GM19023 (cell line): ENCODE results near the gene COL8A2.

ENCODE experiments used
- ATAC-seq: cut with Tn5 transposase; IDR thresholded peaks from one replicate; pipeline ENCODE4 v1.9.1; 2021; ENCODE audit warnings: mild to moderate bottlenecking, moderate library complexity; ENCODE audit not compliant: unreplicated experiment

The COL8A2 gene

GRCh38 chr1:36137226-36137625 is 12.2 kb upstream of the COL8A2 start:
- ATAC-seq = no peak

GRCh38 chr1:36136535-36136934 is 11.5 kb upstream of the COL8A2 start:
- no peak for ATAC-seq

GRCh38 chr1:36135796-36136195 is 10.8 kb upstream of the COL8A2 start:
- no peak for ATAC-seq

- no peak for ATAC-seq
Measured at GRCh38 chr1:36135330-36135667, 10.3 kb upstream of the COL8A2 start.

- ATAC-seq = no peak
Measured at GRCh38 chr1:36134505-36135329, 9.7 kb upstream of the COL8A2 start.

GRCh38 chr1:36134031-36134430 is 9.0 kb upstream of the COL8A2 start:
- no peak for ATAC-seq

- ATAC-seq = no peak
Measured at GRCh38 chr1:36133484-36133883, 8.5 kb upstream of the COL8A2 start.

GRCh38 chr1:36132029-36132428 is 7.0 kb upstream of the COL8A2 start:
- ATAC-seq = no peak

GRCh38 chr1:36128905-36129206 is 3.8 kb upstream of the COL8A2 start:
- ATAC-seq = no peak

- no peak for ATAC-seq
Measured at GRCh38 chr1:36128126-36128904, 3.3 kb upstream of the COL8A2 start.

- ATAC-seq = no peak
Measured at GRCh38 chr1:36126797-36127500, 1.9 kb upstream of the COL8A2 start.

- no peak for ATAC-seq
Measured at GRCh38 chr1:36126005-36126716, 1.1 kb upstream of the COL8A2 start.

- no peak for ATAC-seq
Measured at GRCh38 chr1:36124404-36125128, 456 bp downstream of the COL8A2 start.

GRCh38 chr1:36123356-36123755 is 1.7 kb downstream of the COL8A2 start:
- ATAC-seq = no peak

GRCh38 chr1:36122062-36123030 is 2.7 kb downstream of the COL8A2 start:
- ATAC-seq = no peak

GRCh38 chr1:36119456-36119855 is 5.6 kb downstream of the COL8A2 start:
- ATAC-seq = no peak

GRCh38 chr1:36118447-36119204 is 6.4 kb downstream of the COL8A2 start:
- no peak for ATAC-seq

- ATAC-seq = no peak
Measured at GRCh38 chr1:36116901-36117300, 8.1 kb downstream of the COL8A2 start.

- no peak for ATAC-seq
Measured at GRCh38 chr1:36115931-36116330, 9.1 kb downstream of the COL8A2 start.
